Activated naive CD8-positive, alpha-beta T cell treated with anti-CD3 and anti-CD28 coated beads, Interleukin-2, amount 50 U/mL, for 24 hours (primary cell): ENCODE results near the gene PTPRF.

Experiments used
- ATAC-seq: fragments of 150-1000 bp; cut with Tn5 transposase; one replicate; pipeline ENCODE4 v1.10.0; 2021
- DNase-seq: peaks from one replicate; pipeline ENCODE4 v3.0.0; 2021
- H3K27ac Mint-ChIP-seq: one replicate; pipeline ENCODE4 v1.8.0; 2021; ENCODE audit warnings: mild to moderate bottlenecking, mixed read lengths
- H3K27me3 Mint-ChIP-seq: one replicate; pipeline ENCODE4 v1.8.0; 2021; ENCODE audit warnings: mixed read lengths
- H3K36me3 Mint-ChIP-seq: one replicate; pipeline ENCODE4 v1.8.0; 2021; ENCODE audit warnings: low read depth, mixed read lengths
- H3K4me1 Mint-ChIP-seq: one replicate; pipeline ENCODE4 v1.8.0; 2021; ENCODE audit warnings: mixed read lengths
- H3K4me3 Mint-ChIP-seq: one replicate; pipeline ENCODE4 v1.8.0; 2021; ENCODE audit warnings: mild to moderate bottlenecking, moderate library complexity, mixed read lengths
- H3K9me3 Mint-ChIP-seq: one replicate; pipeline ENCODE4 v1.8.0; 2021; ENCODE audit warnings: mixed read lengths

The PTPRF gene

GRCh38 chr1:43538143-43538487 lies 7.4 kb downstream of the PTPRF start:
- H3K9me3 Mint-ChIP-seq, result no peaks in the 10 kb centered on the region
- no peak for DNase-seq
- H3K4me3 Mint-ChIP-seq, result no peak overlapping the region
- H3K27ac Mint-ChIP-seq, result no peak overlapping the region
- ATAC-seq, result no peak
- H3K4me1 Mint-ChIP-seq, result peaks cover 8% of the 10 kb centered on the region
- peaks cover under 1% of the 10 kb centered on the region for H3K27me3 Mint-ChIP-seq
- H3K36me3 Mint-ChIP-seq, result no peaks in the 10 kb centered on the region

- Mint-ChIP-seq H3K4me3 (no peak overlapping the region), H3K27me3 (no peaks in the 10 kb centered on the region), H3K36me3 (no peaks in the 10 kb centered on the region), H3K27ac (no peak overlapping the region), H3K4me1 (peaks cover 8% of the 10 kb centered on the region), H3K9me3 (no peaks in the 10 kb centered on the region)
- no peak for ATAC-seq
- DNase-seq, result no peak
These were observed 8.3 kb downstream of the PTPRF start for GRCh38 chr1:43538969-43539368.

GRCh38 chr1:43539726-43540434 lies 9.2 kb downstream of the PTPRF start:
- H3K36me3 Mint-ChIP-seq, result no peaks in the 10 kb centered on the region
- no peak overlapping the region for H3K27ac Mint-ChIP-seq
- H3K27me3 Mint-ChIP-seq, result no peaks in the 10 kb centered on the region
- DNase-seq (no peak), ATAC-seq (no peak)
- peaks cover 8% of the 10 kb centered on the region for H3K4me1 Mint-ChIP-seq
- H3K9me3 Mint-ChIP-seq, result no peaks in the 10 kb centered on the region
- H3K4me3 Mint-ChIP-seq, result no peak overlapping the region

GRCh38 chr1:43540653-43541071 lies 10.0 kb downstream of the PTPRF start:
- Mint-ChIP-seq H3K4me1 (peaks cover 8% of the 10 kb centered on the region), H3K27ac (no peak overlapping the region), H3K4me3 (no peak overlapping the region), H3K36me3 (no peaks in the 10 kb centered on the region), H3K9me3 (no peaks in the 10 kb centered on the region), H3K27me3 (no peaks in the 10 kb centered on the region)
- DNase-seq (no peak), ATAC-seq (no peak)

GRCh38 chr1:43541141-43541540 lies 10.5 kb downstream of the PTPRF start:
- DNase-seq, result no peak
- no peak overlapping the region for H3K27ac Mint-ChIP-seq
- no peaks in the 10 kb centered on the region for H3K36me3 Mint-ChIP-seq
- no peak overlapping the region for H3K4me3 Mint-ChIP-seq
- no peaks in the 10 kb centered on the region for H3K27me3 Mint-ChIP-seq
- H3K4me1 Mint-ChIP-seq, result peaks cover 8% of the 10 kb centered on the region
- ATAC-seq, result no peak
- no peaks in the 10 kb centered on the region for H3K9me3 Mint-ChIP-seq

GRCh38 chr1:43541721-43542401 lies 11.2 kb downstream of the PTPRF start:
- ATAC-seq, result no peak

GRCh38 chr1:43542527-43543458 lies 12.1 kb downstream of the PTPRF start:
- Mint-ChIP-seq H3K36me3 (no peaks in the 10 kb centered on the region), H3K9me3 (no peaks in the 10 kb centered on the region), H3K4me3 (no peak overlapping the region), H3K27ac (no peak overlapping the region), H3K27me3 (peaks cover 3% of the 10 kb centered on the region), H3K4me1 (peaks cover 8% of the 10 kb centered on the region)
- DNase-seq (no peak), ATAC-seq (no peak)

More at GRCh38 chr1:43541721-43542401, 11.2 kb downstream of the PTPRF start:
- Mint-ChIP-seq H3K27ac (no peak overlapping the region), H3K4me3 (no peak overlapping the region), H3K36me3 (no peaks in the 10 kb centered on the region), H3K9me3 (no peaks in the 10 kb centered on the region), H3K4me1 (peaks cover 8% of the 10 kb centered on the region), H3K27me3 (no peaks in the 10 kb centered on the region)
- no peak for DNase-seq

GRCh38 chr1:43543567-43543966 lies 12.9 kb downstream of the PTPRF start:
- Mint-ChIP-seq H3K4me3 (no peak overlapping the region), H3K4me1 (peaks cover 8% of the 10 kb centered on the region), H3K36me3 (no peaks in the 10 kb centered on the region), H3K27ac (no peak overlapping the region), H3K27me3 (peaks cover 3% of the 10 kb centered on the region), H3K9me3 (no peaks in the 10 kb centered on the region)
- ATAC-seq, result no peak
- DNase-seq, result no peak

- no peak for ATAC-seq
- no peak overlapping the region for H3K4me3 Mint-ChIP-seq
- no peaks in the 10 kb centered on the region for H3K36me3 Mint-ChIP-seq
- H3K4me1 Mint-ChIP-seq, result no peaks in the 10 kb centered on the region
- DNase-seq, result no peak
- no peak overlapping the region for H3K27ac Mint-ChIP-seq
- H3K9me3 Mint-ChIP-seq, result no peaks in the 10 kb centered on the region
- peaks cover 7% of the 10 kb centered on the region for H3K27me3 Mint-ChIP-seq
These were observed 14.6 kb downstream of the PTPRF start for GRCh38 chr1:43545339-43545694.

- no peaks in the 10 kb centered on the region for H3K4me1 Mint-ChIP-seq
- H3K4me3 Mint-ChIP-seq, result no peak overlapping the region
- DNase-seq (no peak), ATAC-seq (no peak)
- peaks cover 12% of the 10 kb centered on the region for H3K27me3 Mint-ChIP-seq
- H3K9me3 Mint-ChIP-seq, result no peaks in the 10 kb centered on the region
- no peak overlapping the region for H3K27ac Mint-ChIP-seq
- H3K36me3 Mint-ChIP-seq, result no peaks in the 10 kb centered on the region
These were observed 15.2 kb downstream of the PTPRF start for GRCh38 chr1:43545695-43546387.

GRCh38 chr1:43546388-43547100 lies 15.9 kb downstream of the PTPRF start:
- no peak for ATAC-seq
- Mint-ChIP-seq H3K27me3 (peaks cover 15% of the 10 kb centered on the region), H3K36me3 (no peaks in the 10 kb centered on the region), H3K9me3 (no peaks in the 10 kb centered on the region), H3K4me3 (no peak overlapping the region), H3K27ac (no peak overlapping the region), H3K4me1 (no peaks in the 10 kb centered on the region)
- no peak for DNase-seq

GRCh38 chr1:43547538-43548072 lies 16.9 kb downstream of the PTPRF start:
- H3K4me3 Mint-ChIP-seq, result no peak overlapping the region

GRCh38 chr1:43548285-43549271 lies 17.9 kb downstream of the PTPRF start:
- no peak for ATAC-seq
- no peak for DNase-seq
- Mint-ChIP-seq H3K9me3 (no peaks in the 10 kb centered on the region), H3K27ac (no peak overlapping the region), H3K27me3 (peaks cover 18% of the 10 kb centered on the region), H3K36me3 (no peaks in the 10 kb centered on the region), H3K4me3 (no peak overlapping the region), H3K4me1 (no peaks in the 10 kb centered on the region)

More at GRCh38 chr1:43547538-43548072, 16.9 kb downstream of the PTPRF start:
- no peaks in the 10 kb centered on the region for H3K4me1 Mint-ChIP-seq
- no peaks in the 10 kb centered on the region for H3K36me3 Mint-ChIP-seq
- DNase-seq (no peak), ATAC-seq (no peak)
- peaks cover 18% of the 10 kb centered on the region for H3K27me3 Mint-ChIP-seq
- H3K9me3 Mint-ChIP-seq, result no peaks in the 10 kb centered on the region
- H3K27ac Mint-ChIP-seq, result no peak overlapping the region
